ENCODE measurements around the gene MAST4.

The MAST4 gene

GRCh38 chr5:67028941-67029340 is 432.7 kb downstream of the MAST4 start:
- DNase-seq: no peak

GRCh38 chr5:67029481-67029880 is 433.3 kb downstream of the MAST4 start:
- no peak for DNase-seq

DNA sequence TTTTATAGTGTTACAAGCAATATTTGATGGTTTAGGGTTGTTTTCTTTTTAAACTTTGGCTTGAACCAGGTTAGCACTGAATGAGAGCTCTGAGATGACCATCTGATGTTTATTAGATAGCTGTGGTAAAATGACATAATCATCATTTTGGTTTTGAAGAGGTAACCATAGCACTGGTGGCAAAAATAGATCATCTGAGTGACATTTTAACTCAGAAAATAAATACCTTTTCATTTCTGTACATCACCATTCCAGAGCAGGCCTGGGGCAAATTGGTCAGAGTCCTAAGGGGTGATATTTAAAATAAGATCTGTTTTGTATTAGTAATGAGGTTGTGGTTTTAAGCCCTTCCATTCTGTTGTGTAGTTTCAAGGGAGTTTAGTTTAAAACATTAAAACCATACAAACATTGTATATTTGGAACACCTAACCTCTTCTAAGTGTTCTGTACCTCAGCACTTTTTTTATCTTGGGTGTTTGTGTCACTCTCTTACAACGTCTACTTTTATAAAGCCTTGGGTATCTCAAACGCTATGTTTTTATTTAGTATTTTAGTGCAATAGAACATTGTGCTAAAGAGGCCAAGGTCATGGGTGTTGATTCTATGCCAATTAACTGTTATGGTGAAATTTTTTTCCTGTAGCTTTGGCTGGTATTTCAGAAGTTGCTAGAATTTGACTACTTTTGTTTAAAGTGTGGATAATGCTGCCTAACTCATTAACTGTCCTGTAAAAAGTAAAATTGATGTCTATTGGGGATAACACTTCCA is 434.3 kb downstream of the MAST4 start:
- no peak for DNase-seq

DNA sequence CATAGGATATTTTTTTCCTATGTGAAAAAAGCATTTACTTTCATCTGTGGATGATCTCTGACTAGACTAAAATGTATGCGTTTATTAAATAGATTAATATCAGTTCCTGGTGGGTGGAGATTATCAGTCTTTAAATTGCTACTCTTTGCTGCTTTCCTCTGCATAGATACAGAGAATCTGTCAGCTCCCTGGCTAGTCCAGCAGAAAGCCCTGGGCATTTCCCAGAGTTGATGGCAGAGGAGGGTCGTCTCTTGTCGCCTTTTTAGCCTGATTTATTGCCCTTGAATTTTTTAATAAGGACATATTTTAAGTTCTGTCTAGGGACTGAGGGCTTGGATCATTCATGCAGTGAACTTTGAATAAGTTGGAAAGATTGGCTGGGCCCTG is 434.9 kb downstream of the MAST4 start:
- DNase-seq: no peak

- no peak for DNase-seq
These were observed 435.5 kb downstream of the MAST4 start for GRCh38 chr5:67031692-67032091.

GRCh38 chr5:67032921-67033664 is 436.9 kb downstream of the MAST4 start:
- DNase-seq: no peak

GRCh38 chr5:67033880-67034651 is 437.9 kb downstream of the MAST4 start:
- no peak for DNase-seq

GRCh38 chr5:67035098-67035740 is 439.0 kb downstream of the MAST4 start:
- no peak for DNase-seq

DNA sequence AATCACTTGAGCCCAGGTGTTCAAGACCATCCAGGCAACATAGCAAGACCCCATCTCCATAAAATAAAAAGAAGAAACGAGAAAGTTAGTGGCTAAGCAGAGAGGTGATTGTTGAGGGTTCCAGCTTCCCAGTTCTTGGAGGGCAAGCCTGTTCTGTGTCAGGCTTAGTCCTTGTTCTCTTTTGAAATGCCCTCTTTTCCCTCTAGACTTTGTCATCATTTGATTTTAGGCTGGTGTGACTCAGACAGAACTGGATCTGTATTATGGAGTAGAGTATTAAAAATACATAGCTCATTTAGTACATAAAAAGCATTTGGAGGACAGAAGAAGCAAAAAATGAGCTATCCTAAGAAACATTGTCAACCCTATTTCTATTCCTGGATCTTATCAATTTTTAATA is 441.0 kb downstream of the MAST4 start:
- no peak for DNase-seq

GRCh38 chr5:67038817-67039603 is 442.8 kb downstream of the MAST4 start:
- DNase-seq: no peak

- DNase-seq: no peak
These were observed 446.2 kb downstream of the MAST4 start for GRCh38 chr5:67042176-67043003.

DNA sequence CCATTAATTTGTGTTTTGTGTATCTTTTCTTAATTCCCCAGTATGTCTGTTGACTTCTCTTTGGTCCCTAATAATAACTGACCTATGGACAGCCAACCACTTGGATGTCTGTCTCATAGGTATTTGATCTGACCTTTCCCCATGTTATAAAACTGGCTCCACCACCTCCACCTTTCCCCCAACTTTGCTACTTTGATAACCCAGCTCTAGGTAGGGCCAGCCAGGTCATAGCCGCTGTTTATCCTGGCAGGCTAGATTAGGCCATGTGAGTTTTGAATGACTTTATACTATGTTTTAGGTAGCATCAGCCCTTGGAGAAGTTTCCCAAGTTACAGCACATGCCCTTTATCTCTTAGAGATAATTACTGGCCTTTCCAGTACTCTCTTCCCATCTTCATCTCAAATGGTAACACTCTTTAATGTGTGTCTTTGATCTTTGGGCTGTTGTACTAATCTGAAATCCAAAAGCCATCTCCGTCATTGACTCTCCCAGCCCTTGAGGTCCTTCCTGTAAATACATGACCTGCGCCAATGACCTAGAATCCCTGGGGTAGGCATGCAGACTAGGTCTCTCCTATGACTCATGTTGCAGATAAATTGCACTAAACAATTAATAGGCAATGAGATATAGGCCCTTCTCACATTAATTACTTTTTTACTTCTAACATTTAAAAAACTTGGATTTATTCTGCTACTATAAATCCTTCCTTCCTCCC is 447.8 kb downstream of the MAST4 start:
- no peak for DNase-seq

- no peak for DNase-seq
These were observed 449.9 kb downstream of the MAST4 start for GRCh38 chr5:67045816-67046740.

DNA sequence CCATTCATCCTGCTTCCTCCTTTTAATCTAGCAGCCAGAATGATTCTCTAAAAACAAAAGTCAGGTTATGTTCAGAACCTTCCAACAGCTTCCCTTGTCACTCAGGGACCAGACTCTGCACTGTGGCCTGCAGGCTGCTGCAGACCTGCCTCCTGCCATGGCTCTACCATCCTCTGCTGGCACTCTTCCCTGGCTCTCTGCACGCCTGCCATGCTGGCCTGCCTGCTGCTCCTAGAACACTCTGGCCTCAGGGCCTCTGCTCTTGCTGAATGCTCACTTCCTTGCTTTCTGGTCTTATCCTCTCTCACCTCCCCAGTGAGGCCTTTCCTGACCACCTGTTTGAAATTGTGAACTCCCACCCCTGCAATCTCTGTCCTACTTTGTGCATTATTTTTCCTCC is 451.0 kb downstream of the MAST4 start:
- DNase-seq: no peak

DNA sequence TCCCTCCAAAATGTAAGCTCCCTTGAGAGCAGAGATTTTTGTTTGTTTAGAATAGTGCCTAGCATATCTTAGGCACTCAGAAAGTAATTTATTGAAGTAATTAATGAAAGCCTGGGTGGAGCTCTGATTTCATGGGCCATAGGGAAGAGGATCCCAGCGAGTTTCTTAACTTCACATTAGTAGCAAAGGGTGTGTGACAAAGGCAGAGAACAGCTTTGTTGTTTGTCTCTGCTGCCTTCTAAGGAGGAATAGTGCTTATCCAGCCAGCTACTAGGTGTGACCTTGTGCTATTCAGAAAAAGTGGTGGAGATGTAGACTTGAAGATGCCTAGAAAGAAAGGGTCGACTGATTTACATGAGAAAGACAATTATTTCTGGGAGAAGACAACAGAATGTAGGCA is 451.4 kb downstream of the MAST4 start:
- DNase-seq: no peak

DNA sequence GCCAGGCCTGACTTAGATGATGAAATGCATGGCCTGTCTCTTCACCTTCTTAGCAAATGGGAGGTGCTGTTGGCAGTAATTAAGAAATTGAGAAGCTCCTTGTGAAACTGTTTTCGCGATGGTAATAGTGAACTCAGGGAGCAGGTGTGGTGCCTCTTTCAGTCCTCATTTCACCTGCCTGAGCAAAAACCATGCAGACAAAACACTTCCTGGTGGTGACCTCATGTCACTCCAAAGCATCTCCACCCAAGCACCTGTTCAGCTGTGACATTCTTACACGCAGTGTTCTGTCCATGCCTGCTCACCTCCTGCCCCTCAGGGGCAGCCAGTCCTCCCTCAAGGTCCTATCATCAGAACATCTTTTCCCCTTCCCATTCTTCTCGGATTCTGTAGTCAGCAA is 453.9 kb downstream of the MAST4 start:
- no peak for DNase-seq

- DNase-seq: no peak
These were observed 454.4 kb downstream of the MAST4 start for GRCh38 chr5:67050635-67051034.

- DNase-seq: no peak
These were observed 455.0 kb downstream of the MAST4 start for GRCh38 chr5:67051164-67051563.

DNA sequence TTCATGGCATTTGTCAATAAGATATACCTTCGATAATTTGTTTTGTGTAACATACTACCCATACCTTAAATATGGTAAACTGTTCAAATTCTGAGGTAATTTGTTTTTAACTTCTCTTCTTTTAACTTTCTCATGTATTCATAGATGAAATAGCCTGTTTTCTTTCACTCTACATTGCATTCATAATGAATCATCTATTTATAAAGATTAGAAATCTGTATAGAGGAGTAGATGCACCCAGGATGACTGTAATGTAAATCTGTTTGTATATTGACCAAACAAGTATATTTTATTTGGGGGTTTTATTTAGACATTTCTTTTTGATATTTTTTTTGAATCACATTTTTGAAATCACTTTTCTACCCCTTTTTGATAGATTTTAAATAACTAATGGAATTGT is 455.8 kb downstream of the MAST4 start:
- no peak for DNase-seq

DNA sequence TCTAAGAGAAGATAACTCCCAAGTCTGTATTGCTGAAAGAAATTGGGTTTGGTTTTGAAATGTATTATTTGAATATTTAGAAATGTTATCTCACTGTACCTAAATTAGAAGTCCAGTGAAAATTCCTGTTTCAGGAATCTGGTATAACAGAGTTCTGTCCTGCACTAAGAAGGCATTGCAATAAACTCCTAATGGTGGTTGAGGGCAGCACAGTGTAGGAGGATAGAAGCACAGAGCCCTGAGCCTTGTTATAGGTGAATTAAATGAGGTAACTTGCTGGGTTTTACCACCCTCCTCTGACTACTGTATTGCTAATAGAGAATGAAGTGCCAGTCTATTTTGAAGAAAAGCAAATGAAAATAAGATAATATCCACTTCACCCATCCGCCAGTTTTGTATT is 457.0 kb downstream of the MAST4 start:
- DNase-seq: no peak
